ENCODE measurements around the gene ADPGK.
"Not testable (repeated sequence)": the region's sequence is repeated elsewhere in the genome, so short reads cannot be mapped to it uniquely, and the experiment has no call there.

Gene ADPGK

DNA sequence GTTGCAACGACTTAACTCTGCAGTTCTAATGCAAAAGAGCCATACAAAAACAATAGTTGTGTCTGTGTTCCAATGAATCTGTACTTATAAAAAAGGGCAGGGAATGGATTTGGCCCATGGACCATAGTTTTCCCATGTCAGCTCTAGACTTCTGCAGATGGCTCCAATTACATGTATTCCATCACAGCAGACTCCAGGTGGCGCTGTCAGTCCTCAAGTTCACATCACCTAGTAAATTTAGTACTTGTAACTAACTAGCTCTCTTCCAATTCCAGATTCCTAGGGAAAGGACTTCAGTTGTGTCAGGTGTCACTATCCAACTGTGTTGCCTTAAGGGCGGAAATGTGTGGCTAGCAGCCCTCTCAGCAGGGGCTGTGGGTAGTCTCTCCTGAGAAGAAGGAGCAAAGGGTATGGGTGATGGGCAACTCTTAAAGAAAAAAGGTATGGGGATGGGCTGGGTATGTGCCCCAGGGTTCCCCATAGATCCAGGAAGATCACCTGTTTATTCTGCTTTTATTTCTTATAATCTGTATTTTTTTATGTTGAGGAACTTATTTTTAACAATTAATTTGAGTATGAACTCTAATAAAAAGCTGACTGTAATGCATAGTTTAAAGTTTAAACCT is 61.4 kb downstream of the ADPGK start:
- peak; percentile 81 for FAIRE-seq

GRCh38 chr15:72708551-72709303 is 74.8 kb downstream of the ADPGK start:
- not testable (repeated sequence) for DNase-seq (ENCODE audit: insufficient read length, low spot score); FAIRE-seq

More for the DNA sequence above, 61.4 kb downstream of the ADPGK start:
- peak; percentile 6 for DNase-seq (ENCODE audit: insufficient read length, low spot score)
- no peak for TF ChIP-seq POLR2A (IDR thresholded peaks at IDR 0.05; ENCODE audit: low read depth, low read length)

DNA sequence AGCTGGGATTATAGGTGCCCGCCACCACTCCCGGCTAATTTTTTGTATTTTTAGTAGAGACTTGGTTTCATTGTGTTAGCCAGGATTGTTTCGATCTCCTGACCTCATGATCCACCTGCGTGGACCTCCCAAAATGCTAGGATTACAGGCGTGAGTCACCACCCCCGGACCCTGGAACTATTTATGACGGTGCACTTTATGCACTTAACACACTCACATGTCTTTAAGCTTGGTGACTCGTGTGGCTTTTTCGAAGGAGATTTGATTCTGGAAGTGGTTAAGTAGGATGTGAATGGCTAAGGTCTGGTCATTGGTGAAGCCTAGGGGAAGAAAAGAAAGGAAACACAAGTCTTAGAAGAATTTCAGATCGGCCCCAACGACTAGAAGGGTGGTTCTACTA is 77.3 kb downstream of the ADPGK start:
- FAIRE-seq = no peak
- no peak for DNase-seq (ENCODE audit: insufficient read length, low spot score)
- TF ChIP-seq POLR2A (IDR thresholded peaks at IDR 0.05; ENCODE audit: low read depth, low read length) = no peak
